HL-60 (cell line): ENCODE results near the gene RASA2.

Experiments used
- DNase-seq, 2 experiments: peaks; one replicate each; pipeline ENCODE4 v3.0.0-alpha.2; 2010 to 2020; ENCODE audit warnings: low read depth in 1 of 2, low spot score in 1 of 2
- H3K27ac ChIP-seq: fragments of 250-450 bp; sonication (Bioruptor Pico); replicated peaks from 2 replicates; pipeline ENCODE4 v1.5.1; 2020; ENCODE audit warnings: mild to moderate bottlenecking, moderate library complexity
- H3K27me3 ChIP-seq: fragments of 250-450 bp; sonication (Bioruptor Pico); 2 replicates; pipeline ENCODE4 v1.5.1; 2021; ENCODE audit warnings: mild to moderate bottlenecking, moderate library complexity; ENCODE audit not compliant: insufficient read depth, poor library complexity, severe bottlenecking
- H3K4me3 ChIP-seq: replicated peaks from 2 replicates; pipeline ENCODE4 v1.5.1; 2011; ENCODE audit warnings: mild to moderate bottlenecking, control low read depth, low read length; ENCODE audit not compliant: insufficient read depth
- GABPA ChIP-seq: IDR thresholded peaks from 2 replicates; pipeline ENCODE4 v1.6.1; 2012; ENCODE audit warnings: low read depth
- POLR2AphosphoS5 ChIP-seq: IDR thresholded peaks from 2 replicates; pipeline ENCODE4 v1.6.1; 2012; ENCODE audit warnings: low read depth
- SPI1 ChIP-seq: IDR thresholded peaks from 2 replicates; pipeline ENCODE4 v1.6.1; 2012; ENCODE audit warnings: low read depth, mild to moderate bottlenecking, borderline replicate concordance
- TF ChIP-seq, protein P1 (sequence below): IDR thresholded peaks from 2 replicates; pipeline ENCODE4 v1.6.1; 2012; ENCODE audit warnings: low read depth; ENCODE audit not compliant: insufficient replicate concordance
- TF ChIP-seq, protein P2 (sequence below): IDR thresholded peaks from one replicate; pipeline ENCODE4 v1.5.1; 2011; ENCODE audit warnings: low read length, control low read depth, inconsistent platforms; ENCODE audit not compliant: insufficient read depth

The RASA2 gene

DNA sequence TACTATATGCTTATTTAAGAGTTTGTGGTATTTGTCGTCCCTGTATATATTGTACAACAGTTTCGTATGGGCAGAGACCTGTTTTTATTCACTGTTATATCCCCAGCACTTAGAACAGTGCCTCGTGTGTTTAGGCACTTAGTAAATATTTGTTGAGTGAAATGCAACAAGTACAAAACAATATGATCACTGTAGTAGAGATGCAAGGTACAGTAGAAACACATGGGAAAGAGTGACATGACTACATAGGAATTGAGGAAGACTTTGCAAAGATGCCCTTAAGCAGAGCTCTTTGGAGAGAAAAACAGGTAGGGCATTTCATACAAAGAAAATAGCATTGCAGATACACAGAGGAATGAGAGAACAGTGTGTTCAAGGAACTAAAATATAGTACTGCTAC, 18.3 kb downstream of the RASA2 start:
- no peak for DNase-seq
- Histone ChIP-seq H3K27ac (no peak overlapping the region), H3K4me3 (no peak overlapping the region), H3K27me3 (no peaks in the 10 kb centered on the region)
- TF ChIP-seq SPI1 (no peak), POLR2AphosphoS5 (no peak)
- TF ChIP-seq, protein P1, sequence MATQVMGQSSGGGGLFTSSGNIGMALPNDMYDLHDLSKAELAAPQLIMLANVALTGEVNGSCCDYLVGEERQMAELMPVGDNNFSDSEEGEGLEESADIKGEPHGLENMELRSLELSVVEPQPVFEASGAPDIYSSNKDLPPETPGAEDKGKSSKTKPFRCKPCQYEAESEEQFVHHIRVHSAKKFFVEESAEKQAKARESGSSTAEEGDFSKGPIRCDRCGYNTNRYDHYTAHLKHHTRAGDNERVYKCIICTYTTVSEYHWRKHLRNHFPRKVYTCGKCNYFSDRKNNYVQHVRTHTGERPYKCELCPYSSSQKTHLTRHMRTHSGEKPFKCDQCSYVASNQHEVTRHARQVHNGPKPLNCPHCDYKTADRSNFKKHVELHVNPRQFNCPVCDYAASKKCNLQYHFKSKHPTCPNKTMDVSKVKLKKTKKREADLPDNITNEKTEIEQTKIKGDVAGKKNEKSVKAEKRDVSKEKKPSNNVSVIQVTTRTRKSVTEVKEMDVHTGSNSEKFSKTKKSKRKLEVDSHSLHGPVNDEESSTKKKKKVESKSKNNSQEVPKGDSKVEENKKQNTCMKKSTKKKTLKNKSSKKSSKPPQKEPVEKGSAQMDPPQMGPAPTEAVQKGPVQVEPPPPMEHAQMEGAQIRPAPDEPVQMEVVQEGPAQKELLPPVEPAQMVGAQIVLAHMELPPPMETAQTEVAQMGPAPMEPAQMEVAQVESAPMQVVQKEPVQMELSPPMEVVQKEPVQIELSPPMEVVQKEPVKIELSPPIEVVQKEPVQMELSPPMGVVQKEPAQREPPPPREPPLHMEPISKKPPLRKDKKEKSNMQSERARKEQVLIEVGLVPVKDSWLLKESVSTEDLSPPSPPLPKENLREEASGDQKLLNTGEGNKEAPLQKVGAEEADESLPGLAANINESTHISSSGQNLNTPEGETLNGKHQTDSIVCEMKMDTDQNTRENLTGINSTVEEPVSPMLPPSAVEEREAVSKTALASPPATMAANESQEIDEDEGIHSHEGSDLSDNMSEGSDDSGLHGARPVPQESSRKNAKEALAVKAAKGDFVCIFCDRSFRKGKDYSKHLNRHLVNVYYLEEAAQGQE = no peak
- TF ChIP-seq, protein P2, sequence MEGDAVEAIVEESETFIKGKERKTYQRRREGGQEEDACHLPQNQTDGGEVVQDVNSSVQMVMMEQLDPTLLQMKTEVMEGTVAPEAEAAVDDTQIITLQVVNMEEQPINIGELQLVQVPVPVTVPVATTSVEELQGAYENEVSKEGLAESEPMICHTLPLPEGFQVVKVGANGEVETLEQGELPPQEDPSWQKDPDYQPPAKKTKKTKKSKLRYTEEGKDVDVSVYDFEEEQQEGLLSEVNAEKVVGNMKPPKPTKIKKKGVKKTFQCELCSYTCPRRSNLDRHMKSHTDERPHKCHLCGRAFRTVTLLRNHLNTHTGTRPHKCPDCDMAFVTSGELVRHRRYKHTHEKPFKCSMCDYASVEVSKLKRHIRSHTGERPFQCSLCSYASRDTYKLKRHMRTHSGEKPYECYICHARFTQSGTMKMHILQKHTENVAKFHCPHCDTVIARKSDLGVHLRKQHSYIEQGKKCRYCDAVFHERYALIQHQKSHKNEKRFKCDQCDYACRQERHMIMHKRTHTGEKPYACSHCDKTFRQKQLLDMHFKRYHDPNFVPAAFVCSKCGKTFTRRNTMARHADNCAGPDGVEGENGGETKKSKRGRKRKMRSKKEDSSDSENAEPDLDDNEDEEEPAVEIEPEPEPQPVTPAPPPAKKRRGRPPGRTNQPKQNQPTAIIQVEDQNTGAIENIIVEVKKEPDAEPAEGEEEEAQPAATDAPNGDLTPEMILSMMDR = no peak

DNA sequence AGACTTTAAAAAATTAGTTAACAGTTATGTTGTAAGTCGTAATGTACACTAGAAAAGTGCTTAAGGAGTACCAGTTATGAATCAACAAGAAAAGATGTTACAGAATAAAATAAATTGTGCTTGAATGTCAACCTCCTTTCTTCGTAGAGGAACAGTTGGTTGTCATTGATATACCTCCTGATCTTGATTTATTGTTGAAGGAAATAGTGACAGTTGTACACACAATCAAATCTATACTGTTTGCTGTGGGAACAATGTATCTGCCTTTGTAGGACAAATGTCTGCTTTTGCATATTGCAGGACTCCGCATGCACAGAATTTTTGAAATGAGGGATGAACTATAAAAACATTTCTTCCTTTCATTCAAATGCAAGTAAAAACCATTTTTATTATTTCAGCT, 19.2 kb downstream of the RASA2 start:
- no peak for DNase-seq
- TF ChIP-seq, protein P2 = no peak
- H3K27me3 ChIP-seq = no peaks in the 10 kb centered on the region

DNA sequence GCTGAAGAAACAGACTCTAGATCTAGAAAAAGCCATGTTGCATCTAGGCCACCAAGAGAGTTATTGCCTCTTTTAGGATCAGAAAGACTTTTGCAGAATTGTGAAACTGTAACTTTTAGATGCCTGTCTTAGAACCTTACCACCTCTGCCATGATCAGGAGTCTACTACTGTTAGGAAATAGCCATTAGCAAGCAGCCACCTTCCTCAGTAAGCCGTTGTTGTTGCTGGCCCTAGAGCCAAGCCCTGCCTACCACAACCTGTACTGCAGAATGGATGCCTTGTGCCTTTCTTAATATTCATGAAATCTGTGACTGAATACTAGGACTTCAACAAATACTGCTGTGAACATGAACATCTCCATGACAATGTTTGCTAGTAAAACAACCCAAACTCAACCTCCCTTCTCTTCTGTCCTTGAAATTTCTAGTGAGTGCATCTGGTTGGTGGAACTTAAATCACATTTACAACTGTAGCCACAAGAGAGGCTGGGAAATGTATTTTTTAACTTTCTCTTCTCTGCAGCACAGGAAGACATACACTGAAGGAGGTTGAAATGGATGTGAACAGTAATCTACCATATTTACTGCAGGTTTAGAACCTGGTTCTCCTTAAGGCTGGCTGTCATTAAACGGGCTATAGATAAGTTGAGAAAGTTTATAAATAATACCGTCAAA, 20.7 kb downstream of the RASA2 start:
- TF ChIP-seq POLR2AphosphoS5 = no peak
- TF ChIP-seq SPI1 = no peak
- TF ChIP-seq, protein P2 = no peak
- TF ChIP-seq, protein P1 = no peak
- TF ChIP-seq GABPA = no peak
- Histone ChIP-seq H3K27me3 (no peaks in the 10 kb centered on the region), H3K27ac (no peak overlapping the region), H3K4me3 (no peak overlapping the region)
- peak in 1 of 2 experiments; percentile 47 for DNase-seq

More for the DNA sequence above, 19.2 kb downstream of the RASA2 start:
- Histone ChIP-seq H3K27ac (no peak overlapping the region), H3K4me3 (no peak overlapping the region)

DNA sequence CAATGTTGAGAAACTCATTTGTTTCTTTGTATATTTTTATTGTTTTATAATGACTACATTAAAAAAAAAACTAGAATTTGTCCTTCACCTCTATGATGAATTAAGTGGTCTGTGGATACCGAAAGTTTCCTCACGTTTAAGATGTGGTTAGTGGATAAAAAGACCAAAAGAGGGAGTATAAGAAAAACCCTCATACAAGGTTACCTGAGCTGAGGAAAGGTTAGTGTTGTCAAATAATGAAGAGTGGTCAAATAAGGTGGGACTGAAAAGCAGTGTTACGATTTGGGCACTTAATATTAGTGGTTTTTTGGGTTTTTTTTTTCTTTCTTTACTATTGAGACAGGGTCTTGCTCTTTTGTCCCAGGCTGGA, 21.2 kb downstream of the RASA2 start:
- no peak for DNase-seq
- no peaks in the 10 kb centered on the region for H3K27me3 ChIP-seq
- H3K4me3 ChIP-seq = no peak overlapping the region
- no peak for TF ChIP-seq GABPA
- no peak for TF ChIP-seq SPI1
- TF ChIP-seq, protein P1 = no peak
- TF ChIP-seq POLR2AphosphoS5 = no peak
- TF ChIP-seq, protein P2 = no peak
- no peak overlapping the region for H3K27ac ChIP-seq
